ENCODE measurements around the gene ANKIB1. TPM values are rescaled to one million over a fixed set of nuclear protein-coding genes. Genes with fewer than 3 reads are reported as not detected.

The ANKIB1 gene
- polyA plus RNA-seq, 1 experiment = 35.0 TPM

GRCh38 chr7:92295391-92295790 is 49.6 kb downstream of the ANKIB1 start:
- TF ChIP-seq, protein P1, sequence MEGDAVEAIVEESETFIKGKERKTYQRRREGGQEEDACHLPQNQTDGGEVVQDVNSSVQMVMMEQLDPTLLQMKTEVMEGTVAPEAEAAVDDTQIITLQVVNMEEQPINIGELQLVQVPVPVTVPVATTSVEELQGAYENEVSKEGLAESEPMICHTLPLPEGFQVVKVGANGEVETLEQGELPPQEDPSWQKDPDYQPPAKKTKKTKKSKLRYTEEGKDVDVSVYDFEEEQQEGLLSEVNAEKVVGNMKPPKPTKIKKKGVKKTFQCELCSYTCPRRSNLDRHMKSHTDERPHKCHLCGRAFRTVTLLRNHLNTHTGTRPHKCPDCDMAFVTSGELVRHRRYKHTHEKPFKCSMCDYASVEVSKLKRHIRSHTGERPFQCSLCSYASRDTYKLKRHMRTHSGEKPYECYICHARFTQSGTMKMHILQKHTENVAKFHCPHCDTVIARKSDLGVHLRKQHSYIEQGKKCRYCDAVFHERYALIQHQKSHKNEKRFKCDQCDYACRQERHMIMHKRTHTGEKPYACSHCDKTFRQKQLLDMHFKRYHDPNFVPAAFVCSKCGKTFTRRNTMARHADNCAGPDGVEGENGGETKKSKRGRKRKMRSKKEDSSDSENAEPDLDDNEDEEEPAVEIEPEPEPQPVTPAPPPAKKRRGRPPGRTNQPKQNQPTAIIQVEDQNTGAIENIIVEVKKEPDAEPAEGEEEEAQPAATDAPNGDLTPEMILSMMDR (IDR thresholded peaks at IDR 0.05; ENCODE audit: insufficient read depth, low read depth, low read length) = no peak
- POLR2A ChIA-PET = no interaction called here
- Histone ChIP-seq H3K36me3 (ENCODE audit: control insufficient read depth, insufficient read depth, low read length) (no peaks in the 10 kb centered on the region), H3K4me3 (ENCODE audit: low read depth, low read length) (no peak overlapping the region), H3K27me3 (ENCODE audit: control insufficient read depth, insufficient read depth, low read length) (no peaks in the 10 kb centered on the region)
- CTCF ChIA-PET = interaction anchor here (0.7 to 1.3 kb wide), 3 partner anchors 16 to 129 kb away, joined by 3 to 4 read pairs (median 3); no protein-coding TSS in a partner anchor
- no peak for DNase-seq (ENCODE audit: low read depth)

DNA sequence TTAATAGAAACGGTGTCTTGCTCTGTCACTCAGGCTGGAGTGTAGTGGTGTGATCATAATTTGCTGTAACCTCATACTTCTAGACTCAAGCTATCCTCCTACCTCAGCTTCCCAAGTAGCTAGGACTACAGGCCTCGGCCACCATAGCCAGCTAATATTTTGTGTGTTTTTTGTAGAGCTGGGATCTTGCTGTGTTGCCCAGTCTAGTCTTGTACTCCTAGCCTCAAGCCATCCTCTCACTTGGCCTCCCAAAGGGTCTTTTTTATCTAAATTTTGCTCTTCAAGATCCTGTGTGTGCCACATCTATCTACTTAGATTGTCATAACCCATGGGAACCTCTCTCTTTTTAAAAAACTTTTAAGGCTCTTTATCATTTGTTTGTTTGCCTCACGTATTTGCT is 50.5 kb downstream of the ANKIB1 start:
- H3K27me3 ChIP-seq (ENCODE audit: control insufficient read depth, insufficient read depth, low read length) = no peaks in the 10 kb centered on the region
- ChIA-PET CTCF (interaction anchor here (1.4 kb wide), 1 partner anchor 14 kb away, joined by 3 read pairs; no protein-coding TSS in a partner anchor), POLR2A (no interaction called here)

DNA sequence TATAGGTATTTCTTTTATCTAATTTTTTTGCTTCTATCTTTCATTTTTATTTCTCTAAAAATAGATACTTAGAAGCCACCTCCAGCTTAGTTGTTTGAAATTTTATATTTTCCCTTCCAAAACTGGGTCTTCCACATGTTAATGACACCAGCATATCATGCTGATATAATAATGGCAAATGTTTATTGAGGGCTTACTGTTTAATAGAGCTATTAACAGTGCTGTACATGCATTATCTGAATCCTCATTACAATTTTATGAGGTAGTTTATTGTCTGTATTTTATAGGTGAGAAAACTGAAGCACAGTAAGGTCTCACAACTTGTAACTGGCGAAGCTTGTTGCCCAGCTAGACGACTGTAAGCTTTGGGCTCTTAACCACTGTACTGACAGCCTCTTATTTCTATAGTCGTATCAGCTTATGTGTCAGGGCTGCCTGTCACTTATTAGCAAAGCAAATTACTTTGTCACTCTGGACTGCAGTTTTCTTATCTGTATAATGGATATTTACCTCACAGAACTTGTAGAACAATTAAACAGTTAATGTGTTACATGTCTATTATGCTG is 51.2 kb downstream of the ANKIB1 start:
- DNase-seq (ENCODE audit: low read depth) = no peak
- Histone ChIP-seq H3K36me3 (ENCODE audit: control insufficient read depth, insufficient read depth, low read length) (no peaks in the 10 kb centered on the region), H3K4me3 (ENCODE audit: low read depth, low read length) (no peak overlapping the region), H3K27me3 (ENCODE audit: control insufficient read depth, insufficient read depth, low read length) (no peaks in the 10 kb centered on the region)
- ChIA-PET POLR2A (no interaction called here), CTCF (interaction anchor here (1.4 kb wide), 1 partner anchor 15 kb away, joined by 3 read pairs; no protein-coding TSS in a partner anchor)
- TF ChIP-seq, protein P1 (IDR thresholded peaks at IDR 0.05; ENCODE audit: insufficient read depth, low read depth, low read length) = no peak

More for the DNA sequence above, 50.5 kb downstream of the ANKIB1 start:
- Histone ChIP-seq H3K36me3 (ENCODE audit: control insufficient read depth, insufficient read depth, low read length) (no peaks in the 10 kb centered on the region), H3K4me3 (ENCODE audit: low read depth, low read length) (no peak overlapping the region)
- DNase-seq (ENCODE audit: low read depth) = no peak
- TF ChIP-seq, protein P1 (IDR thresholded peaks at IDR 0.05; ENCODE audit: insufficient read depth, low read depth, low read length) = no peak

DNA sequence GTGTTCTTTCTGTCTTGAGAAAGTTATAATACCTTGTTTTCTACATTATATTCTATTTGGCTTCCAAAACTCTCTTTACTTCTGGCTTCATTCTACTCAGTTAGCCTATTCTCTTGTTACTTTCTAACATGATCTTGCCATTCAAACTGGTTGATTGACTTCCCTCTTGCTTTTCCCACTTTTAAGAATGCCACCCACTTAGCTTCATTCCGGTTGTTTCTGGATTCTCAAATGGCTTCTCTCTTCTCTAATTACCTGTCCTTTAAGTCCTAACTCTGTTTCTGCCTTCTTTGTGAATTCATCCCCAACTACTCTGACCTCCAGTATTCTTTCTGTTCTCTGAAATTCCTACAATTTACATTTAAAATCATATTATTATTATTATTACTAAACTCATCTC is 52.0 kb downstream of the ANKIB1 start:
- TF ChIP-seq, protein P1 (IDR thresholded peaks at IDR 0.05; ENCODE audit: insufficient read depth, low read depth, low read length) = no peak
- POLR2A ChIA-PET = no interaction called here
- DNase-seq (ENCODE audit: low read depth) = no peak
- Histone ChIP-seq H3K4me3 (ENCODE audit: low read depth, low read length) (no peak overlapping the region), H3K27me3 (ENCODE audit: control insufficient read depth, insufficient read depth, low read length) (no peaks in the 10 kb centered on the region), H3K36me3 (ENCODE audit: control insufficient read depth, insufficient read depth, low read length) (no peaks in the 10 kb centered on the region)
- CTCF ChIA-PET = no interaction called here

GRCh38 chr7:92303761-92304160 is 58.0 kb downstream of the ANKIB1 start:
- CTCF ChIA-PET = interaction anchor here (0.8 kb wide), 1 partner anchor 25 kb away, joined by 3 read pairs; no protein-coding TSS in a partner anchor
- POLR2A ChIA-PET = no interaction called here
- Histone ChIP-seq H3K36me3 (ENCODE audit: control insufficient read depth, insufficient read depth, low read length) (no peaks in the 10 kb centered on the region), H3K27me3 (ENCODE audit: control insufficient read depth, insufficient read depth, low read length) (no peaks in the 10 kb centered on the region), H3K4me3 (ENCODE audit: low read depth, low read length) (no peak overlapping the region)
- no peak for DNase-seq (ENCODE audit: low read depth)
- TF ChIP-seq, protein P1 (IDR thresholded peaks at IDR 0.05; ENCODE audit: insufficient read depth, low read depth, low read length) = no peak

Measured in BJ (cell line).